ENCODE measurements around the gene POLR2J.
"Not testable (repeated sequence)": the region's sequence is repeated elsewhere in the genome, so short reads cannot be mapped to it uniquely, and the experiment has no call there.

Gene POLR2J

DNA sequence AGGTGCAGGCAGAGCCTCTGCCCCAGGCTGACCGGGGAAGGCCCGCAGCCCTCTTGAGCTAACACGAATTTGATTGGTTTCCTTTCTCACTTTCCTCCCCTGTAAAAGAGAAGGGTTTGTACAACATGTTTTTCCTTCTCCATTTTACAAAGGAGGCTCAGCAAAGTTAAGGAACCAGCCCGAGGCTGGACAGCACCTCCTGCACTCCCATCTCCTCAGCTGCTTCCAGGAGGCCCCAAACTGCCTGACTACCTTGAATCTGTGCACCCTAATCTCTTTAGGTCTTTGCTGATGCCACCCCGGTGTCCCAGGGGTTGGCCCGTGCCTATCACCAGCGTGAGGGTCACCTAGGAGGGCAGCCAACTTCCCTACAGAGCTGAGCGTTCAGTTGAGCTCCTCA lies 18.3 kb downstream of the POLR2J start:
- no peak for DNase-seq (ENCODE audit: low read depth)
- TF ChIP-seq, protein P1, sequence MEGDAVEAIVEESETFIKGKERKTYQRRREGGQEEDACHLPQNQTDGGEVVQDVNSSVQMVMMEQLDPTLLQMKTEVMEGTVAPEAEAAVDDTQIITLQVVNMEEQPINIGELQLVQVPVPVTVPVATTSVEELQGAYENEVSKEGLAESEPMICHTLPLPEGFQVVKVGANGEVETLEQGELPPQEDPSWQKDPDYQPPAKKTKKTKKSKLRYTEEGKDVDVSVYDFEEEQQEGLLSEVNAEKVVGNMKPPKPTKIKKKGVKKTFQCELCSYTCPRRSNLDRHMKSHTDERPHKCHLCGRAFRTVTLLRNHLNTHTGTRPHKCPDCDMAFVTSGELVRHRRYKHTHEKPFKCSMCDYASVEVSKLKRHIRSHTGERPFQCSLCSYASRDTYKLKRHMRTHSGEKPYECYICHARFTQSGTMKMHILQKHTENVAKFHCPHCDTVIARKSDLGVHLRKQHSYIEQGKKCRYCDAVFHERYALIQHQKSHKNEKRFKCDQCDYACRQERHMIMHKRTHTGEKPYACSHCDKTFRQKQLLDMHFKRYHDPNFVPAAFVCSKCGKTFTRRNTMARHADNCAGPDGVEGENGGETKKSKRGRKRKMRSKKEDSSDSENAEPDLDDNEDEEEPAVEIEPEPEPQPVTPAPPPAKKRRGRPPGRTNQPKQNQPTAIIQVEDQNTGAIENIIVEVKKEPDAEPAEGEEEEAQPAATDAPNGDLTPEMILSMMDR (IDR thresholded peaks at IDR 0.05; ENCODE audit: control insufficient read depth, insufficient read depth, low read depth, low read length, missing control alignments), result no peak
- H3K4me3 ChIP-seq (ENCODE audit: control insufficient read depth, low read depth, low read length), result no peak overlapping the region

DNA sequence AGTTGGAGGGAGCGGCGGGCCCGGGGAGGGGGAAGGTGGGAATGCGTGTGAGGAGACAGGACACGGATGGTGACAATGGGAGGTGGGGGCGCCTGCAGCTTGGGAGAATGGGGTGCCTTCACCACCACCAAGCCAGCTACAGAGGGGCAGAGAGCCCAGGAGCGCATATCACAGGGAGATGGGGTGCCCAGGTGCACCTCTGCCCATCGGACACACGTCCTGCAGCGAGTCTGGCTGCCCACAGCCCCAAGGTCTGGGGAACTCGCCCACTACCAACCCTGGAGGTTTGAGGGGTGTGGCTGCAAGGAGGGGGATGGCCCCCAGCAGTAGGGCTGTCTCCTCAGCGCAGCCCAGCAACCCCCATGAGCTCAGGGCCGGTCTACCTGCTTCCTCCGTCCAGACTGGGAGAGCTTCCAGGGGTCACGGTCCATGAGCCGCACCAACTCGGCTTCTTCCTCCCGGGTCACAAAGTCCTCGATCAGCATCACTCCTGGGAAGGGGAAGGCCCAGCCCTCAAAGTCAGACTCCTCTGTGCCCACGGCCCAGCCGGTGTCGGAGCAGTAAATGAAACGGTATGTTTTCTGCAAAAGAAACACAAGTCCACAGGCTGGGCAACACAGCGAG lies 19.4 kb downstream of the POLR2J start:
- TF ChIP-seq, protein P1 (IDR thresholded peaks at IDR 0.05; ENCODE audit: control insufficient read depth, insufficient read depth, low read depth, low read length, missing control alignments), result no peak
- DNase-seq (ENCODE audit: low read depth), result no peak
- no peak overlapping the region for H3K4me3 ChIP-seq (ENCODE audit: control insufficient read depth, low read depth, low read length)

DNA sequence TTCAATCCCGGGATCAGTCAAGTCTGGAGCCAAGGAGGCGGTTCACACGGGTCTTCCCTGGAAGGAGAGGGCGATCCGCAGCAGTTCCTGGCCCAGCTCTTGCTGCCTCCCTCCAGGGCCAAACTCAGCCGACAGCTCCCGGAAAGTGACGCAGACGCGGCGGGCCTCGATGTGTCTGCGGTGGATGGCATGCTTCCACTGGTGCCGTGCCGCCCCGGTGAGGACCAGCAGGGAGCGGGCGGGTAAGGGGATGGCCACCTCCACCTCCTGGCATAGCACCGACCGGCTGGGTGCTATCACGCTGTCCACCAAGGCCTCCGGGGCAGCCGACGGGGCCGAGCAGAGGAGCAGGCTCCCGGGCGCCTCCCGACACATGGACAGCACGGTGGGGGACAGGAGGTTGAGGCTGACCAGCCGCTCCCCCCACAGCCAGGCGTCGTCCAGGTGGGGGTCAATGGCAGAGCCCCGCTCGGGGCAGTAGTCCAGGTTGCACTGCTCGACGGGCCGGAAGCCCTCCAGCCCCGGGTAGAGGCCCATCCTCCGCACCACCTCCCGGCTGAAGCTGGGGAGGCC lies 21.3 kb downstream of the POLR2J start:
- no peak for DNase-seq (ENCODE audit: low read depth)
- TF ChIP-seq, protein P1 (IDR thresholded peaks at IDR 0.05; ENCODE audit: control insufficient read depth, insufficient read depth, low read depth, low read length, missing control alignments), result no peak
- H3K4me3 ChIP-seq (ENCODE audit: control insufficient read depth, low read depth, low read length), result no peak overlapping the region

DNA sequence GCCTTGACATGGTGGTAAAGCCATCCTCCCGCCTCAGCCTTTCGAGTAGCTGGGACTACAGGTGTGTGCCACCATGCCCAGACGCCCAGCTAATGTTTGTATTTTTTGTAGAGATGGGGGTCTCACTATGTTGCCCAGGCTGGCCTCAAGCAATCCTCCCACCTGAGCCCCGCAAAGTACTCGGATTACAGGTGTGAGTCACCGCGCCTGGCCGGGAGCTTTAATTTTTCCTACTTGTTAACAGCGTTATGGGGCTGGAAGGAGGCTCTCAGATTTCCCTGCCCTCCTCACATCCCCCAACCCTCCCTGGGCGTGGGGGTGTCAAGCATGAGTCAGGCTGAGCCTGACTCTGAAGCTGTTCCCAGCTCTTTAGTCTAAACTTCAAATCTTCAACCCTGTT lies 22.4 kb downstream of the POLR2J start:
- TF ChIP-seq, protein P1 (IDR thresholded peaks at IDR 0.05; ENCODE audit: control insufficient read depth, insufficient read depth, low read depth, low read length, missing control alignments), result no peak
- DNase-seq (ENCODE audit: low read depth), result no peak
- H3K4me3 ChIP-seq (ENCODE audit: control insufficient read depth, low read depth, low read length), result no peak overlapping the region

DNA sequence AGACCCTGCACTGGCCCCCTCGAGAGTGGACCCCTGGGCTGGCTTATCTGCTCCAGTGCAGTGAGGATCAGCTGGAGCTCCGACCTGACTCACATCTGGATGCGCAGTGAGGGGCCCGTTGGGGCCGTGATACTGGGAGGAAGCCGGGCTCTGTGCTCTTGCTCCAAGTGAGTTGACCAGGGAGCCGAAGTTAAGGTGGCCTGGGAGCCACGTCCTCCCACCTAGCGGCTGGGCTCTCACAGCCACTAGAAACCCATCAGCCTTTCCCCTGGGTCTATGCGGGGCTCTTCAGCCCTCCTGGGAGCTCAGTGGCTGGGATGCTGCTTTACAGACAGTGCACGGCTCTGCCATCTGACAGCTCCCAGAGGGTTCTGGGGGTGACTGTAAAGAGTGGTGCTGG lies 23.1 kb downstream of the POLR2J start:
- no peak for DNase-seq (ENCODE audit: low read depth)
- TF ChIP-seq, protein P1 (IDR thresholded peaks at IDR 0.05; ENCODE audit: control insufficient read depth, insufficient read depth, low read depth, low read length, missing control alignments), result no peak
- H3K4me3 ChIP-seq (ENCODE audit: control insufficient read depth, low read depth, low read length), result no peak overlapping the region

DNA sequence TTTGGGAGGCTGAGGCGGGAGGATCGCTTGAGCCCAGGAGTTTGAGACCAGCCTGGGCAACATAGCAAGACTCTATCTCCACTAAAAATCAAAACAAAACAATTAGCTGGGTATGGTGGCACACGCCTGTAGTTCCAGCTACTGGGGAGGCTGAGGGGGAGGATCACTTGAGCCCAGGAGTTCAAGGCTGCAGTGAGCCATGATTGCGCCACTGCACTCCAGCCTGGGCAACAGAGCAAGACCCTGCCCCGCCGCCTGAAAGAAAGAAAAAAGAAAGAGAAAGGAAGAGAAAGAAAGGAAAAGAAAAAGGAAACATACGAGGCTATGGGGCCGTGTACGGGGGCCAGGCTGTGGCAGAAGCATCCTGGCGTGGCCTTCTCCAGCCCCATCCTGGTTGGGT lies 23.8 kb downstream of the POLR2J start:
- not testable (repeated sequence) for H3K4me3 ChIP-seq (ENCODE audit: control insufficient read depth, low read depth, low read length); DNase-seq (ENCODE audit: low read depth)

DNA sequence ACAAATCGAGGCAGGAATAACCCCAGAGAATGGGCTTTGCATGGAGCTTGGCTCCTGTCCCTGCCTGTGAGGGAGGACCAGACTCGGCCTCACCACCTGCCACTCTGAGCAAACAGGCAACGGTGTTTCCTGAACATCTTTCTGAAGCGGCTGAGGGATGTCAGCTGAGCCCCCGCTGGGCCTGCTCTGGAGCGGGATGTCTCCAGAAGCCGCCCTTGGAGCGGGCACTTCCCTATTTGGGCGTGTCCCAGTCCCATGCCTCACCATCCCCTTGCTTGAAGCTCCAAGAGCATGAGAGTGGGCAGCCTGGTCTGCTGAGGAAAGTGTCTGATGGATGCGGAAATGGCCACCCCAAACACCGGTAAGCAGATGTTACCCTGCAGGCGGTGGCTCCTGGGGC lies 24.3 kb downstream of the POLR2J start:
- no peak for DNase-seq (ENCODE audit: low read depth)
- TF ChIP-seq, protein P1 (IDR thresholded peaks at IDR 0.05; ENCODE audit: control insufficient read depth, insufficient read depth, low read depth, low read length, missing control alignments), result no peak

More for the DNA sequence above, 24.3 kb downstream of the POLR2J start:
- H3K4me3 ChIP-seq (ENCODE audit: control insufficient read depth, low read depth, low read length), result no peak overlapping the region
